ENCODE measurements around the gene CAMK2A. TPM values are rescaled to one million over a fixed set of nuclear protein-coding genes. Genes with fewer than 3 reads are reported as not detected.

Gene CAMK2A
- total RNA-seq, 1 donor from 2014 or later, result not detected

DNA sequence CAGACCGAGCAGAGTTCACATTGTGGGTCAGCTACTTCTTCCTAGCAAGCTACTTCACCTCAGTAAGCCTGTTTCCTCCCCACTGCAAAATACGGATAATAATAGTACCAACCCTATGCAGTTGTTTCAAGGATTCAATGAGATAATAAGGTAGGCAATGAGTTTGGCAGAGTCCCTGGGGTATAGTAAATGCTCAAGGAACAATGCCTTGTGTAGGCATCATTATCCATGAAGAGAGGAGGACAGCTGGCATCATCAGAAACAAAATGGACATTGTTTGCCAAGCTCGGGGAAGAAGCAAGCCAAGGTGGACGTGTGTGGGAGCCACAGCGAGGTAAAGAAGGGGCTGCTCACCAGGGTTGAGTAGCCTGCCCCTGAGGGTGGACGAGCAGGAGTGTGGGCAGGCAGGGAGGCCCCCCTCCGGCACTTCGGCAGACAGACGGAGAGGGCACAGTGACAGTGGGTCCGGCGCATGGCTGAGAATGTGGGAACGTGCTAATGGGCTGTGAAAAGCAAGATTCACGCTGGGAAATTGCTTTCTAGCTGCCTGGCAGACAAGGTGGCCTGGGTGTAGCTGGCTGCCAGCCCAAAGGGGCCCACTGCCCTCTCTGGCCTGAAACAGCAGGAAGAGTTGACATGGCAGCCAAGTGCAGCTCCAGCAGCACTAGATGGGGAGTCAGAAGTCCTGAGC lies 10.1 kb downstream of the CAMK2A start:
- no peak for DNase-seq (ENCODE audit: low read depth in 2 of 2)

GRCh38 chr5:150278916-150279315 lies 10.7 kb downstream of the CAMK2A start:
- peak in 1 of 2 donors; percentile 29 for DNase-seq (ENCODE audit: low read depth in 2 of 2)

DNA sequence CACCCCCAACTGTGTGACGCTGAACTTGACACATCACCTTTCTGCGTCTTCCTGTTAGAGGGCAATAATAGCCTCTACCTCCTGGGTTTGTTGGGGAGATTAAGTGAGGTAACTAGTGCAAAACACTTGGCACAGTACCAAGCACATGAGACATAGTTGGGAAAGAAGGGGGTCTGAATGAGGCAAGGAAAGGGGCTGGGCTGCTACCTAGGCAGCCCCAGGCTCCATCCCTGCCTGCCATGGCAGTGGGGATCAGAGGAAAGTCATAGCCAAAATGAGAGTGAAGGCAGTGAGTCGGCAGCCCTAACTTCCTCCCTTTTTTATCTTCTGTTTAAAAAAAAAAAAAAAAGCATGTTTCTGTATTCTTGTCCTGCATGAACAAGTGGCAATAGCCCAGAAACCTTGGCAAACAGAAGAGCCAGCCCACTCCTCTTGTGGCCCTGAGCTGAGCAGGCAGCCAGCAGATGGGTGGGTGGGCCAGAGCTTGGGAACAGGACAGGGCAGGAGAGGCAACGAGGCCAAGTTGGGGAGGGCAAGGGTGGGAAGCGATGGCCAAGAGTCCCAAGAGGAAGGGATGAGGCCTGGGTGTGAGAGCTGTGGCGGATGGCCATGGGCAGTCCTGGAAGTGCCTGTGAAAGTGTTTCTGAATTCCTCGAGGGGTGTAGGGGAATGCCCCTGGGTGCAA lies 11.4 kb downstream of the CAMK2A start:
- DNase-seq (ENCODE audit: low read depth in 2 of 2), result no peak

GRCh38 chr5:150277043-150277442 lies 12.5 kb downstream of the CAMK2A start:
- DNase-seq (ENCODE audit: low read depth in 2 of 2), result no peak

- no peak for DNase-seq (ENCODE audit: low read depth in 2 of 2)
Measured at GRCh38 chr5:150274811-150275210, 14.8 kb downstream of the CAMK2A start.

DNA sequence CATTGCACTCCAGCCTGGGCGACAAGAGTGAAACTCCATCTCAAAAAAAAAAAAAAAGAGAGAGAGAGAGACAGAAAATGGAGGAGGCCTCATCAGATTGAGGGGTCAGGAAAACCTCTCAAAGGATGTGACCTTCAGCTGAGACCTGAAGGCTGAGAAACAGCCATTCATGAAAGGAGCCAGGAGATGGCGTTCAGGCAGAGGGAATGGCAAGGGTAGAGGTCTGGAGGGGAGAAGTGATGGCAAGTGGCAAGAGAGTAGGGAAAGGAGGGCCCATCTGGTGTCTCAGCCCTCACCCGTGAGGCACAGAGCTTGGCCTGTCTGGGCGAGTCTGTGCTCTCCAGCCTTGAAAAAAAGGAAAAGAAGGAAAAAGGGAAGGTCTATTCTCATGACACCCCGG lies 17.0 kb downstream of the CAMK2A start:
- DNase-seq (ENCODE audit: low read depth in 2 of 2), result peak; percentile 18 to 31

GRCh38 chr5:150271923-150272322 lies 17.6 kb downstream of the CAMK2A start:
- peak in 1 of 2 donors; percentile 12 for DNase-seq (ENCODE audit: low read depth in 2 of 2)

DNA sequence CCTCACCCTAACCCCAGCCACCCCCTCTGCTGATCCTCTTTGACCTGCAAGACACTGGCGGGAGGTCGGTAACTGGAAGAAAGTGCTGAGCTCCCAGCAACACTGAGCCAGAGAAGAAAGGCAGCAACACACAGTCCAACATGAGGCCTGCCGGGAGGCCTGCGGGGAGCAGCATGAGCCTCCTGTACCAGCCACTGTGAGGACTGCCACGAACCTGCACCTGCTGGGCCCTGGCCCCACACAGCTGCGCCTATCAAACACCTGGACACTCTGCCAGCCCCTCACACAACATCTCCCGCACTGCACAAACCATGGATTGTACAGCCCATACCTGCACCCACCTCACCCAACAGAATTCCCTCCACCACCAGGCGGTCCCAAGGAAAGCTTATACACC lies 18.3 kb downstream of the CAMK2A start:
- DNase-seq (ENCODE audit: low read depth in 2 of 2), result no peak

DNA sequence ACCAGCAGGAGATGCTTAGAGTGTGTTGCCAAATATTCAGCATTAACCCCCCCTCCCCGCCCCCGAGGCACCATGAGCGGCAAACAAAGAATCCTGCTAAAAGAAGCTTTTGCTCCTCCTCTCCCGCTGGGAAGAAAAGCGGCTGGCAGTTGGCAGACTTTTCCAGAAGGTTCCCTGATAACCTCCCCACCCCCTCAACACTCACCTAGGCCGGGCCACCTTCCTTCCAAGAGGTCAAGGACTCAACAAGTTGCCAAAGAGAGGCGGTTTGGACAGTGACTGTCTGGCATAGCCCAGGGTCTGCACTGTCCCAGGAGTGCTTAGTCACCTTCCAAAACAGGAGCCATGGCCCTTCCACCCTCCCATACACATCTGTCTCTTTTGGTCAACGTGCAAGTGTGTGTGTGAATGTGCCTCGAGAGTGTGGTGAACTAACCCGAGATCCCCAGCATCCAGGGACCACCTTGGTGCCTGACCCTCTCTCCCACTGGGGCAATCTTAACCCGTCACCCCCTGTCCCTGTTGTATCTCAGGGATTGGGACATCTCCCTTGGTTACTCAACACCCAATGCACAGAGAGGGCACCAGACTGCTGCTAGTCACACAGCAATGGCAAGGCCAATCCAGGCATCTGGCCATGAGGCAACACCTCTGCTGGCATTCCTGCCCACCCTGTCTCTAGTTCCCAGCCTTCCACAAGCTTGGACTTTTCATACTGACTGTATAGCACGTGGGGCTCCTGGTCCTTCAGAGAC lies 18.9 kb downstream of the CAMK2A start:
- DNase-seq (ENCODE audit: low read depth in 2 of 2), result no peak

DNA sequence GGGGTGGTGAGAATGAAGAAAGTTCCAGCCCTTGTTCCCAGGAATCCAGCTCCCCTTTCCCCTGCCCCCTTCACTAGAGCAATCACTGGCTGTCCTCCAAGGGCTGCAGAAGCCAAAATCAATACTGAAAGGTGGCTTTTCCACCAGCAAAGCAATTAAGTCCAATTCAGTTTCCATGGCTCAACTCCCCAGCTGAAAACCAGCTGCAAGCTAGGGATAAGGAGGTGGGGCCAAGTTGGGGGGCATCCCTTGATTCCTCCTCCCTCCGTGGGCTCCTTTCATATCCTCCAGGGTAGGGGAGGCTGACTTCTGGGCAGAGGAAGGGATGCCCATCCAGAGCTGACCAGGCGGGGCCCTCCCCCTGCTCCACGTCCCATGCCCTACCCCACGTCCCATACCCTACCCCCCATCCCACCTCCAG lies 22.7 kb downstream of the CAMK2A start:
- DNase-seq (ENCODE audit: low read depth in 2 of 2), result peak in 1 of 2 donors; percentile 75

DNA sequence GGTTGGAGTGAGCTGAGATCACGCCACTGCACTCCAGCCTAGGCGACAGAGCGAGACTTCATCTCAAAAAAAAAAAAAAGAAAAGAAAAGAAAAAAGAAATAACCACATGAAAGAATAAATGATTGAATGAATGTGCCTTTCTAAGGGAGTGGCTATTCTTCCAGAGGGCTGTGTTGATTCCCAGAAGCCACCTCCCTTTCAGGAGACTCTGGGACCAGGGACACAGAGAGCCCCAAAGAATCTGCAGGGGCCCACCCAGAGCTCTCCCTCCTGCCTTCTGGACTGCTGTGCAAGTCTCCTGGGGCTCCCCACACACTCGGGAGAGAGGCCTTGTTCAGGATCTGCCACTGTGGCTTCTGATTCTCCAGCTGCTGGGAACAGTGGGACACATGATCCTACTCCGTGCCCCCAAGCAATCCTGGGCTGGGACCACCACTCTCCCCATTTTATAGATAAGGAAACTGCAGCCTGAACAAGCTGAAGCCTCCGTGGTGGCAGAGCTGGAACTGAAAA lies 23.6 kb downstream of the CAMK2A start:
- DNase-seq (ENCODE audit: low read depth in 2 of 2), result no peak

GRCh38 chr5:150264667-150265603 lies 24.6 kb downstream of the CAMK2A start:
- no peak for DNase-seq (ENCODE audit: low read depth in 2 of 2)

GRCh38 chr5:150263801-150264621 lies 25.6 kb downstream of the CAMK2A start:
- DNase-seq (ENCODE audit: low read depth in 2 of 2), result peak; percentile 17 to 67

DNA sequence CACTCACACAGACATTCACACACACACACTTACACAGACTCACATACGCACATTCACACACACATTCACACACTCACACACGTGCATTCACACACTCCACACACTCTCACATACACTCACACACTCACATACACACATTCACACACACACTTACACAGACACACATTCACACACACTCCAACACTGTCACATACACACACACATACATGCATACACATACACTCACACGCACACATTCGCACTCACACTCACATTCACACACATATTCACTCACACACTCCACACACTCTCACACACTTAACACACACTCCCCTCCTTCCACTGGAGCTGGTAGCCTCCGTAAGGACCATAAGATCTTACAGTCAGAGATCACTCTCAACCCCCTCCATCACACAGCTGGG lies 26.2 kb downstream of the CAMK2A start:
- DNase-seq (ENCODE audit: low read depth in 2 of 2), result no peak

- no peak for DNase-seq (ENCODE audit: low read depth in 2 of 2)
Measured at GRCh38 chr5:150262502-150262901, 27.1 kb downstream of the CAMK2A start.

DNA sequence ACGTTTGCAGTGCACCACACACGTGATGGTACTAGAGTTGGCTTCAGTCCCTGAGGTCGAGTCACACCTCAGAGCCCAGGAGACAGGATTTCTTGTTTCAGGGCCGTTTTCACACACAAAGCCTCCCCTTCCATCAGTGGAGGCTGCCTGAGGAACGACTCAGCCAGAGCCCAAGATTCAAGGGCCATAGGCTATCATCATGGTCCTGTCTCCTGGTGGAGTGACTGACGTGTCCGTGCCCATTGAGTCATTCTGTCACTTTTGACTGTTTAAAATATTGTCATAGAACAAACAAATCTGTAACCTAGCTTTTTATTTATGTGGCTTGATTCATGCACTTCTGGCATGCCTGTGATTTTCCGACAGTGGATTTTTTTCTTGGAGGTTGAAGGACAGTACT lies 28.3 kb downstream of the CAMK2A start:
- no peak for DNase-seq (ENCODE audit: low read depth in 2 of 2)

DNA sequence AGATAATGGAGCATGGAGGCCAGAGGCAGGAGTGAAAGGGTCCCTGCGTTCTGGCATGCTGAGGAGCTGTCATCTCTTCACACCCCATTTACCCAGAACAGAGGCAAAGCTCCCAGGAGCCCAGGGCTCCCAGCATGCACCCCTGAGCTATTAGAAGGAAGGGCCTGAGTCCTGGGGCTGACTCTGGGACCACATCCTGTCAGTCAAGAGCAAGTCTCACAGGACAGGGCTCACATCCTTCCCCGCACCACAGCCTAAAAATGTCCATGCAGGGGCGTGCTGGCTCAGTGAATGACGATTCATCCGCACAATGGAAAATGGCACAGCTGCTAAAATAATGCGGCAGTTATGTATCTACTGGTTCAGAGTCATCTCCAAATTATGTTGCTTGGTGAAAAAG lies 31.4 kb downstream of the CAMK2A start:
- no peak for DNase-seq (ENCODE audit: low read depth in 2 of 2)

DNA sequence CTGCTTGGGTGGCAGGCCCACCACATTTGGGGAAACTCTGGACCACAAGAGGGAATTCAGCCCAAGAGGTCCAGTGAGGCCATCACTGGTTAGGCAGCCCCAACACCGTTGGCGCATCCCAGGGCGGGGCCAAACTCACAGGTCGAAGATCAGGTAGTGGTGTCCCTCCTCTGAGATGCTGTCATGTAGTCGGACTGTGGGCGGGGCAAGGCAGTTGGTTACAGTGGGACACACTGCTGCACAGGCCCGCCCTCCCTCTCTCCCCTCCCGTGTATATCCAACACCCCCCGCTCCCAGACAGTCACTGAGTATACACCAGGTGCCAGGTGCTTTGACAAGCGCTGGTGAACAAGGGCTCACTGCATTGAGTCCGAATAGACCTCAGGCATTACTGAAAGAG lies 32.1 kb downstream of the CAMK2A start:
- no peak for DNase-seq (ENCODE audit: low read depth in 2 of 2)

DNA sequence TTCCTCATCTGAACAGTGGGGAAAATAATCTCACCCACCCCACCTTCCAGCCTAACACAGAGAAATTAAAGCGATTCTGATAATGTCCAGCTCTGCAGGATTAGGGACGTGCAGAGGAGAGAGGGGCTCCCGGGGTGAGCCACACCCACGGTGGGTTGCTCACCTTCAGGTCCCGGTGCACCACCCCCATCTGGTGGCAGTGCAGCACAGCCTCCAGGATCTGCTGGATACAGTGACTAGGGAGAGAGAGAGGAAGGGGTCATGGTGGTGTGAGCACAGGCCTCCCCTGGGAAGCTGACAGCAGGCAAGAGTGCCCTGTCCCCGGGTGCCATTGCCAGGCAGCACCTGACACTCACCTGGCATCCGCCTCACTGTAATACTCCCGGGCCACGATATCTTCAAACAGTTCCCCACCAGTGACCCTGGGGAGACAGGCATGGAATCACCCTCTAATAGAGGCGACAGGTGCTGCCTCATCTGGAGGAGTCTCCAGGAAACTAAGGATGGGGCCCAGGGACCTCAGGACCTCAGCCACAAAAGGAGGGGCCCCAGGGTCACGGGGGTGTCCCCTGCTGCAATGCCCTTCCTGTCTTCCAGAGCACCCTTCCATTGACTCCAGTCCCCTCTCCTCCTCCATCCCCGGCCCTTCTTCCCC lies 33.0 kb downstream of the CAMK2A start:
- DNase-seq (ENCODE audit: low read depth in 2 of 2), result no peak
